SK-N-DZ (cell line): ENCODE measurements around the gene CDK6.

Experiments
- DNase-seq: peaks from one replicate; pipeline ENCODE4 v3.0.0-alpha.2; 2015; ENCODE audit warnings: low spot score
- small RNA-seq, 2 experiments: library from RNA; depleted of rRNA; stranded (forward); fragments of <200 nt; gene quantifications; one replicate each; pipeline ENCODE3, GENCODE V24; 2014

Gene CDK6

GRCh38 chr7:92590711-92591310 lies 245.6 kb downstream of the CDK6 start:
- DNase-seq: no peak

GRCh38 chr7:92589056-92589455 lies 247.3 kb downstream of the CDK6 start:
- no peak for DNase-seq

- no peak for DNase-seq
Measured at GRCh38 chr7:92588561-92588960, 247.8 kb downstream of the CDK6 start.

GRCh38 chr7:92586841-92587240 lies 249.5 kb downstream of the CDK6 start:
- no peak for DNase-seq

- DNase-seq: no peak
Measured at GRCh38 chr7:92586403-92586802, 250.0 kb downstream of the CDK6 start.

GRCh38 chr7:92584953-92585352 lies 251.4 kb downstream of the CDK6 start:
- DNase-seq: peak; percentile 39

- DNase-seq: no peak
Measured at GRCh38 chr7:92582948-92583347, 253.4 kb downstream of the CDK6 start.

- DNase-seq: no peak
Measured at GRCh38 chr7:92576296-92576695, 260.1 kb downstream of the CDK6 start.

- no peak for DNase-seq
Measured at GRCh38 chr7:92569137-92569536, 267.2 kb downstream of the CDK6 start.

GRCh38 chr7:92567460-92567859 lies 268.9 kb downstream of the CDK6 start:
- no peak for DNase-seq

- no peak for DNase-seq
Measured at GRCh38 chr7:92563345-92563744, 273.0 kb downstream of the CDK6 start.

GRCh38 chr7:92560602-92561001 lies 275.8 kb downstream of the CDK6 start:
- DNase-seq: no peak

GRCh38 chr7:92557808-92558362 lies 278.5 kb downstream of the CDK6 start:
- DNase-seq: no peak

GRCh38 chr7:92557249-92557648 lies 279.1 kb downstream of the CDK6 start:
- DNase-seq: no peak

Small RNA genes lying within 50 kb of the gene (small RNA-seq; reads per million reads assigned to genes)
- 0 to 0.04 reads per million in 2 experiments for gene RNU6-10P
